ENCODE results near the gene CD3D. TPM values are rescaled to one million over a fixed set of nuclear protein-coding genes. Genes with fewer than 3 reads are reported as not detected.

The CD3D gene
- total RNA-seq, 1 donor from 2014 or later: not detected

DNA sequence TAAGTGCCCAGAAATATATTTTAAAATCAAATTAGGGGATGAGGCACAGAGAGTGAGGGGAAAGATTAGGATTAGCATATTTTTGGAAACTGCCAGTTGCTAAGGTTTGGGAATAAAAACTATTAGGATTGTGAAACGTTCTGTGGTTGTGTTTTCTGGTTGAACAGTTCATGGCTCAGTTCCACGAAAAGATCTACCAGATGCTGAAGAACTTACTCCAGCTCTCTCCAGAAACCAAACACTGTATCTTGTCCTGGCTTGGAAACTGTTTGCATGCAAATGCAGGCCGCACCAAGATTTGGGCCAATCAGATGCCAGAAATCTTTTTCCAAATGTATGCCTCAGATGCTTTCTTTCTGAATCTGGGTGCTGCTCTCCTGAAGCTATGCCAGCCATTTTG, 32.2 kb upstream of the CD3D start:
- no peak for DNase-seq (ENCODE audit: low spot score in 2 of 2, unreplicated experiment in 2 of 2)
- peaks cover 52% of the 10 kb centered on the region for H3K36me3 Mint-ChIP-seq

DNA sequence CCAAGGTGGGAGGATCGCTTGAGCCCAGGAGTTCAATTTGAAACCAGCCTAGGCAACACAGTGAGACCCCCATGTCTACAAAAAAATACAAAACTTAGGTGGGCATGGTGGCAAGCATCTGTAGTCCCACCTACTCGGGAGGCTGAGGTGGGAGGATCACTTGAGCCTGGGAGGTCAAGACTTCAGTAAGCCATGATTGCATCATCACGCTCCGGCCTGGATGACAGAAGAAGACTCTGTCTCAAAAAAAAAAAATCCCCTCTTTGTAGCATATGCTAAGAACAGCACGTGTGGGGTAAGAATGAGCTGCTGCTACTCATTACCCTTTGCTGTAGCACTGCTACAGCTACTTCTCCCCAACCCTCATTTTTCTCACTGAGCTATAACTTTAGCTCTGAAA, 31.4 kb upstream of the CD3D start:
- Mint-ChIP-seq H3K9me3 (no peaks in the 10 kb centered on the region), H3K36me3 (peaks cover 54% of the 10 kb centered on the region), H3K27me3 (ENCODE audit: low read depth) (no peaks in the 10 kb centered on the region), H3K4me1 (no peaks in the 10 kb centered on the region), H3K4me3 (no peak overlapping the region), H3K27ac (no peak overlapping the region)
- TF ChIP-seq, protein P1, sequence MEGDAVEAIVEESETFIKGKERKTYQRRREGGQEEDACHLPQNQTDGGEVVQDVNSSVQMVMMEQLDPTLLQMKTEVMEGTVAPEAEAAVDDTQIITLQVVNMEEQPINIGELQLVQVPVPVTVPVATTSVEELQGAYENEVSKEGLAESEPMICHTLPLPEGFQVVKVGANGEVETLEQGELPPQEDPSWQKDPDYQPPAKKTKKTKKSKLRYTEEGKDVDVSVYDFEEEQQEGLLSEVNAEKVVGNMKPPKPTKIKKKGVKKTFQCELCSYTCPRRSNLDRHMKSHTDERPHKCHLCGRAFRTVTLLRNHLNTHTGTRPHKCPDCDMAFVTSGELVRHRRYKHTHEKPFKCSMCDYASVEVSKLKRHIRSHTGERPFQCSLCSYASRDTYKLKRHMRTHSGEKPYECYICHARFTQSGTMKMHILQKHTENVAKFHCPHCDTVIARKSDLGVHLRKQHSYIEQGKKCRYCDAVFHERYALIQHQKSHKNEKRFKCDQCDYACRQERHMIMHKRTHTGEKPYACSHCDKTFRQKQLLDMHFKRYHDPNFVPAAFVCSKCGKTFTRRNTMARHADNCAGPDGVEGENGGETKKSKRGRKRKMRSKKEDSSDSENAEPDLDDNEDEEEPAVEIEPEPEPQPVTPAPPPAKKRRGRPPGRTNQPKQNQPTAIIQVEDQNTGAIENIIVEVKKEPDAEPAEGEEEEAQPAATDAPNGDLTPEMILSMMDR (IDR thresholded peaks at IDR 0.05; ENCODE audit: unreplicated experiment): no peak
- no peak for DNase-seq (ENCODE audit: low spot score in 2 of 2, unreplicated experiment in 2 of 2)

More for the DNA sequence above, 32.2 kb upstream of the CD3D start:
- Mint-ChIP-seq H3K9me3 (no peaks in the 10 kb centered on the region), H3K4me1 (no peaks in the 10 kb centered on the region), H3K27ac (no peak overlapping the region), H3K27me3 (ENCODE audit: low read depth) (no peaks in the 10 kb centered on the region), H3K4me3 (no peak overlapping the region)
- TF ChIP-seq, protein P1 (IDR thresholded peaks at IDR 0.05; ENCODE audit: unreplicated experiment): no peak

DNA sequence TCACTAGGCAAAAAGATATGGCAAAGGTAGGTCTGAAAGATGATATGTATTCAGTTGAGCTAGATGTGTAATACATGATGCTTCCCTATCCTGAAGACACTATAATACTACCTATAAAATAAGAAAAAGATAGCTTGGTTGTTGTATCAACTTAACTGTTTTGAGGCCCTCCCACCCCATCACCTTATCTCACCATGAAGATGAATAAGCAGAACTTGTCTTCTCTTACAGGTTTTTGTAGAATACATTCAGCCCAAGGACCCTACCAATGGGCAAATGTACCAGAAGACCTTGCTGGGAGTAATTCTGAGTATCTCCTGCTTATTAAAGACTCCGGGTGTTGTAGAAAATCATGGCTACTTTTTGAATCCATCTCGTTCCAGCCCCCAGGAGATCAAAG, 30.8 kb upstream of the CD3D start:
- H3K4me1 Mint-ChIP-seq: no peaks in the 10 kb centered on the region
- TF ChIP-seq, protein P1 (IDR thresholded peaks at IDR 0.05; ENCODE audit: unreplicated experiment): no peak
- no peaks in the 10 kb centered on the region for H3K27me3 Mint-ChIP-seq (ENCODE audit: low read depth)
- peaks cover 59% of the 10 kb centered on the region for H3K36me3 Mint-ChIP-seq
- no peaks in the 10 kb centered on the region for H3K9me3 Mint-ChIP-seq
- no peak overlapping the region for H3K4me3 Mint-ChIP-seq
- no peak overlapping the region for H3K27ac Mint-ChIP-seq
- DNase-seq (ENCODE audit: low spot score in 2 of 2, unreplicated experiment in 2 of 2): no peak

DNA sequence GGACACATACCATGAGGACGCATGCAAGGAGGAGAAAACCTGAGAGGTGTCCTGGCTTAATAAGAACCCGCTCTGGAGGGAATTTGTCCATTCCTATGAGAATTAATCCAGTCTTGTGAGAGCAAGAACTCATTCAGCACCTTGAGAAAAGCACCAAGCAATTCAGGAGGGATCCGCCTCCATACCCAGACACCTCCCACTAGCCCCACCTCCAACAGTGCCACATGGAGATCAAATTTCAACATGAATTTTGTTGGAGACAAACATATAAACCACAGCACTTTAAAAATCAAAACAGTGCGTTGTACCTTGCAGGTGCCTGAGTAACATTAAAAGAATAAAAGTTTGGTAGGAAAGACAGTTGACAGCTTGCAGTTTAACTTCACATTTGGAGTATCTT, 28.3 kb upstream of the CD3D start:
- TF ChIP-seq, protein P1 (IDR thresholded peaks at IDR 0.05; ENCODE audit: unreplicated experiment): no peak
- Mint-ChIP-seq H3K9me3 (no peaks in the 10 kb centered on the region), H3K4me1 (no peaks in the 10 kb centered on the region), H3K27ac (no peak overlapping the region), H3K4me3 (no peak overlapping the region), H3K27me3 (ENCODE audit: low read depth) (no peaks in the 10 kb centered on the region), H3K36me3 (peaks cover 57% of the 10 kb centered on the region)
- no peak for DNase-seq (ENCODE audit: low spot score in 2 of 2, unreplicated experiment in 2 of 2)

DNA sequence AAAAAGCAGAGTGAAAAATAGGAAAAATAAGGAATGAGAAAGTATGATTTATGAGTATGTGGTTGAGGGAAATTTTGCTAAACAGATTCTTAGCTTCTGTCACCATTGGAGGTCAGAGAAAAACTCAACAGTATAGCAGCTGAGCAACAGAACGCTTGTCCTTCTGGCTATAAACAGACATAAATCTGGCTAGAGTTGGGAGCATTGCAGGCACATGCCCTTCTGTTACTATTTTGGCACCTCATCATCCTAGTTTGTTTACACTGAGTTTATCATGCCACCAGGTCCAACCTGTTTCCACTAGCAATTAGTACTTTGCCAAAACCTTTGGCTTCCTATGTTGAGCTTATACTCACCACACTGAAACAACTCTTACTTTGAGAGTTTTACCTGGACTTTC, 23.8 kb upstream of the CD3D start:
- TF ChIP-seq, protein P1 (IDR thresholded peaks at IDR 0.05; ENCODE audit: unreplicated experiment): no peak
- Mint-ChIP-seq H3K9me3 (no peaks in the 10 kb centered on the region), H3K27me3 (ENCODE audit: low read depth) (no peaks in the 10 kb centered on the region), H3K27ac (no peak overlapping the region), H3K4me1 (no peaks in the 10 kb centered on the region), H3K4me3 (no peak overlapping the region), H3K36me3 (peaks cover 32% of the 10 kb centered on the region)
- DNase-seq (ENCODE audit: low spot score in 2 of 2, unreplicated experiment in 2 of 2): no peak
